NB4 (cell line): Measurements from ENCODE around the gene MST1.
A peak's percentile ranks its signal among the peaks of the same experiment; 100 is the strongest.

Experiments used
- DNase-seq: peaks from one replicate; pipeline ENCODE4 v3.0.0; 2010; ENCODE audit warnings: low read depth
- H3K4me3 ChIP-seq: one replicate; pipeline ENCODE4 v1.5.1; 2011; ENCODE audit warnings: mild to moderate bottlenecking, low read depth, low read length, moderate library complexity
- MYC ChIP-seq: IDR thresholded peaks from 2 replicates; pipeline ENCODE4 v1.6.1; 2011; ENCODE audit warnings: low read depth, low read length
- POLR2A ChIP-seq: IDR thresholded peaks from 2 replicates; pipeline ENCODE4 v1.6.1; 2011; ENCODE audit warnings: mild to moderate bottlenecking; ENCODE audit not compliant: insufficient read length; ENCODE audit errors: extremely low read depth
- TF ChIP-seq, protein P1 (sequence below): IDR thresholded peaks from 2 replicates; pipeline ENCODE4 v1.6.1; 2011; ENCODE audit warnings: low read depth, low read length
- TF ChIP-seq, protein P2 (sequence below): IDR thresholded peaks from one replicate; pipeline ENCODE4 v1.5.1; 2012; ENCODE audit warnings: low read depth, low read length

Gene MST1

DNA sequence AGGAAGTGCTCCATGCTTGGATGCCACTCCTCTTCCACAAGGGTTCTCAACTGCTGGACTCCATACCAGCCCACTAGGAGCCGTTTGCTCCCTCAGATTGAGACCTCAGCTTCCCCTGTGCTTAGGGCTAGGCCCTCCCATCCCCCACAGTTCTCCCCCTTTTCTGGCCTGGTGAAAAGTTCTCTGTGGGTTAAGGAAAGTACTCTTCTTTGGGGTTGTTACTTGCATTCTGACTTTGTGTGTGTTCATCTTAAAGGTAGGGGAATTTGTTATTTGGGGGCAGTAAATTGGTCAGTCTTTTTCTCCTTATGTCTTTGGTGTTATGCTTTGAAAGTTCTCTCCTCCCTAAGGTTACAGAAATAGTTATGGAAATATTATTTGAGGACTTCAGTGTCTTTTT lies 39.1 kb downstream of the MST1 start:
- DNase-seq: no peak
- no peak overlapping the region for H3K4me3 ChIP-seq
- TF ChIP-seq, protein P1, sequence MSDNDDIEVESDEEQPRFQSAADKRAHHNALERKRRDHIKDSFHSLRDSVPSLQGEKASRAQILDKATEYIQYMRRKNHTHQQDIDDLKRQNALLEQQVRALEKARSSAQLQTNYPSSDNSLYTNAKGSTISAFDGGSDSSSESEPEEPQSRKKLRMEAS: no peak
- TF ChIP-seq POLR2A: no peak
- TF ChIP-seq MYC: no peak
- TF ChIP-seq, protein P2, sequence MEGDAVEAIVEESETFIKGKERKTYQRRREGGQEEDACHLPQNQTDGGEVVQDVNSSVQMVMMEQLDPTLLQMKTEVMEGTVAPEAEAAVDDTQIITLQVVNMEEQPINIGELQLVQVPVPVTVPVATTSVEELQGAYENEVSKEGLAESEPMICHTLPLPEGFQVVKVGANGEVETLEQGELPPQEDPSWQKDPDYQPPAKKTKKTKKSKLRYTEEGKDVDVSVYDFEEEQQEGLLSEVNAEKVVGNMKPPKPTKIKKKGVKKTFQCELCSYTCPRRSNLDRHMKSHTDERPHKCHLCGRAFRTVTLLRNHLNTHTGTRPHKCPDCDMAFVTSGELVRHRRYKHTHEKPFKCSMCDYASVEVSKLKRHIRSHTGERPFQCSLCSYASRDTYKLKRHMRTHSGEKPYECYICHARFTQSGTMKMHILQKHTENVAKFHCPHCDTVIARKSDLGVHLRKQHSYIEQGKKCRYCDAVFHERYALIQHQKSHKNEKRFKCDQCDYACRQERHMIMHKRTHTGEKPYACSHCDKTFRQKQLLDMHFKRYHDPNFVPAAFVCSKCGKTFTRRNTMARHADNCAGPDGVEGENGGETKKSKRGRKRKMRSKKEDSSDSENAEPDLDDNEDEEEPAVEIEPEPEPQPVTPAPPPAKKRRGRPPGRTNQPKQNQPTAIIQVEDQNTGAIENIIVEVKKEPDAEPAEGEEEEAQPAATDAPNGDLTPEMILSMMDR: no peak

DNA sequence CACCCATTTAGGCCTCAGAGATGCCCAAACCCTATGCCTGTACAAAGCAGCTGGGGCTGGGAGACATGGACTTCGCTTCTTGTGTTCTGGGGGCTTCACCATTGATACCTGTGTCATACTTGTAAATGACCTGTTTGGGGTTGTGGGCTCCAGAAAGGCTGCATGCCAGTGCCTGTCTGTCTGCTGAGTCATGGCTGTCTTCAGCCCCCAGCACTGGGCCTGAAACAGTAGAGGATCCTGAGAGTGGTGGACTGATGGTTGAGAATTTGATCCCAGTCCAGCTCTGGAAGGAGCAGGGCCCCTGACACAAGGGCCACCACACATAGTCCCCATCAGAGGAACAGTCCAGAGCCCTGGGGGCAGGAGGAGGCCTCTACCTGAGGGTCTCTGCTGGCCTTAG lies 39.7 kb downstream of the MST1 start:
- DNase-seq: no peak
- H3K4me3 ChIP-seq: no peak overlapping the region
- TF ChIP-seq POLR2A: no peak
- TF ChIP-seq MYC: no peak
- TF ChIP-seq, protein P2: no peak
- TF ChIP-seq, protein P1: no peak

DNA sequence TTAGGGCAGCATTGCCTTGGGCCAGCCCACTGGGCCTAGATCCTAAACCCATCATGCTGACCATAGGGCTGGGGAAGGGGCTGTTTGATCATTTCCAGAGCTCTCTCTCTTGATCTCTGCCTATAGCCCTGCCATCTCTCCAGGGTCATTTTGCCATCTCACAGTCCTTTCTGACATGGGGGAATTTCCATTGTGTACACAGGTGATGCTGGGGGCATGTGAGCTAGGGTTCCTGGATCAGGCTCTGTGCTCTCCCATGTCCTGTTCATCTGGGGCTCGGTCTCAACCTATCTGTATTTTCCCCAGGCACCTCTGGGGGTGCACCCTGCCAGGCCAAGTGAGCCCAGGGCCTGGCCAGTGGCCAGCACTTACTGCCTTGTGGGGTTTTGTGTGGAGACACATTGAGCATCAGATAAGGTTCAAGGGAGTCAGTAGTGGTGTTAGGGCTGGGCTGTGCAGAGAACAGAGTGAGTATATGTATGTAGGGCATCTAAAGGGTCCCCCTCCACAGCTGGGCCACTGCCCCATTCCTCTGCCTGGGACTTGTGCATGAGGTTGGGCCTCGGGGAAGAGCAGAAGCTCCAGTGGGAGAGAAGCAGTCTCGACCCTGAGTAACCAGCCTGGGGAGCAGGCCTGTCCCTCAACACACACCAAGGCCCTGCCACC lies 40.8 kb downstream of the MST1 start:
- H3K4me3 ChIP-seq: no peak overlapping the region
- no peak for DNase-seq
- TF ChIP-seq, protein P2: no peak
- TF ChIP-seq POLR2A (no peak), MYC (no peak)
- TF ChIP-seq, protein P1: no peak

DNA sequence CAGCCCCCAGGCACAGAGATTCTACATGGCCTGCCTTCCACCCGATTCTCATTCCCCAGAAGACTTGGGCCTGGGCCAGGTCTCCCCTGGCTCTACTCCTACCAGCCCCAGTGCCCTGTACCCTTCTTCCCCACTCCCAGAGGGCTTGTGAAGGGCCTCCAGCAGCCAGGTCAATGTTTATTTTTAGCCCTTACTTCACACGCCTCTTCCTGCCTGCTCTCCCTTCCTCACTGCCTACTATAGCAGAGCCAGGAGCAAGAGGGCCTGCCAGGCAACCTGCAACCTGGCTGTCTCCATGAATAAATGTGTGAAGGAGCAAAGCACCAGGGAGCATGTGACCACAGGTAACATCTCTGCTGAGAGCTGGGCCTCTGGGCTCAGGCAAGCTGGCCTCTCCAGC lies 41.5 kb downstream of the MST1 start:
- no peak overlapping the region for H3K4me3 ChIP-seq
- peak; percentile 61 for DNase-seq
- TF ChIP-seq MYC: 0 out of 2 replicates have a peak, but pooled peaks have one; percentile 16
- TF ChIP-seq, protein P2: no peak

DNA sequence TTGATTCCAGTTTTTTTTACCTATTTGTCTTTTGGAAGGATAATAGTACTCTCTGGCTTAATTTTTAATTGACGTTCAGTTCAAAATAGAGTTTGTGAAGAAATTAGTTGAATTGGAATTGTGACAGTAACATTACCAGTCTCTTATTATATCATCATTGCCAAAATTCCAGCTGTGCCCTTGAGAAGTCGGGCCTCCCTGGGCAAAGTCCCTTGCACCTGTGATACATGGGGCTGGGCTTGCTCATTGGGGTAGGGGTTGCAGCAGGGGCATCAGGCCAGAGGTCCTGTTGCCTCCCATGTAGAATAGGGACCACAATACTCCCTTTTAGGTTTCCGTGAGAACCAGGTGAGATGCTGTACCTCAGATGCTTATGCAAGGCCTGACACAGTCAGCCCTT lies 43.0 kb downstream of the MST1 start:
- no peak overlapping the region for H3K4me3 ChIP-seq
- no peak for DNase-seq
- TF ChIP-seq MYC: no peak
- TF ChIP-seq, protein P2: no peak
- TF ChIP-seq, protein P1: no peak
- TF ChIP-seq POLR2A: no peak

DNA sequence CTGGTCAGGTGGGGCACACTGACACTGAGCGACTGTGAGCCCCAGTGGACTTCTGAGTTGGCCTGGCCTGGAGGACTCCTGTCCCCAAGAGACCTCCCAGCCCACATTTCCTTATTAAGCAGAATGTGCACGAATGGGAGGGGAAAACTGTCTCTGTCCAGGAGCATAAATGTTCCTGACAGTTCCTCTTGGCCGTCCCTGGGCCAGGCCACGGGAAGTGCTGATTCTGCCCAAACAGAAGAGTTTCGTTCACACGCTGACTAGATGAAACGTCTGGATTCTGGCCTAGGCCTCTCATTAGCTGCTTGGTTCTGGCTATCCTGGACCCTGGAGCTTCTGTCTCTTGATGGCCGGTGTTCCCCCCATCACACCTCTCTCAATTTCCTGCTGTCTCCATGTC lies 44.6 kb downstream of the MST1 start:
- no peak for DNase-seq
- TF ChIP-seq POLR2A (no peak), MYC (no peak)
- TF ChIP-seq, protein P2: no peak
- TF ChIP-seq, protein P1: no peak
- no peak overlapping the region for H3K4me3 ChIP-seq
